ENCODE measurements around the gene MAPK8.
"Not testable (repeated sequence)": the region's sequence is repeated elsewhere in the genome, so short reads cannot be mapped to it uniquely, and the experiment has no call there.

DNA sequence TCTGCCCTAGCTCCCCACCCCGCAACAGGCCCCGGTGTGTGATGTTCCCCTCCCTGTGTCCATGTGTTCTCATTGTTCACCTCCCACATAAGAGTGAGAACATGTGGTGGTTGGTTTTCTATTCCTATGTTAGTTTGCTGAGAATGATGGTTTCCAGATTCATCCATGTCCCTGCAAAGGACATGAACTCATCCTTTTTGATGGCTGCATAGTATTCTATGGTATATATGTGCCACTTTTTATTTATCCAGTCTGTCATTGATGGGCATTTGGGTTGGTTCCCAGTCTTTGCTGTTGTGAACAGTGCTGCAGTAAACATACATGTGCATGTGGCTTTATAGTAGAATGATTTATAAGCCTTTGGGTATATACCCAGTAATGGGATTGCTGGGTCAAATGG lies 41.1 kb downstream of the MAPK8 start:
- TF ChIP-seq ZNF274 (IDR thresholded peaks at IDR 0.05; ENCODE audit: low read depth, low read length); YY1 (IDR thresholded peaks at IDR 0.05; ENCODE audit: insufficient read depth, insufficient read length); SUZ12 (IDR thresholded peaks at IDR 0.05; ENCODE audit: extremely low read depth, insufficient read depth, insufficient read length): not testable (repeated sequence)
